H1 (cell line): ENCODE results near the gene PRSS21. TPM values are rescaled to one million over a fixed set of nuclear protein-coding genes. Genes with fewer than 3 reads are reported as not detected.

Experiments
- CTCF ChIA-PET: fragments of 300-600 bp; sonication (Branson Sonifier 250); formaldehyde crosslinking; loops from one replicate; lab custom pipeline; 2021; ENCODE audit not compliant: partially characterized antibody; lab: Charles Lee
- POLR2A ChIA-PET: fragments of 300-600 bp; sonication (Branson Sonifier 250); formaldehyde crosslinking; loops from one replicate; lab custom pipeline; 2021; ENCODE audit warnings: inconsistent platforms; ENCODE audit not compliant: partially characterized antibody; lab: Charles Lee
- DNase-seq, 2 experiments: peaks; one replicate each; pipeline versions ENCODE4 v3.0.0 to v3.0.0-alpha.2; 2010 to 2022; ENCODE audit warnings: low spot score in 2 of 2, low read depth in 1 of 2, mixed read lengths in 1 of 2
- FAIRE-seq: peaks from 2 replicates; lab custom pipeline; 2011; peaks lifted over from hg19 to GRCh38; lab: Jason Lieb, UNC
- H2AFZ ChIP-seq: 2 replicates; pipeline ENCODE4 v1.8.1; 2012; ENCODE audit warnings: low read length, inconsistent platforms
- H2AK5ac ChIP-seq: 2 replicates; pipeline ENCODE4 v1.6.1; 2013; ENCODE audit warnings: low read depth, low read length
- H2BK120ac ChIP-seq: replicated peaks from 2 replicates; pipeline ENCODE3; 2013; ENCODE audit warnings: low read depth, low read length, inconsistent platforms
- H2BK12ac ChIP-seq: 2 replicates; pipeline ENCODE4 v1.6.1; 2013; ENCODE audit warnings: low read depth, low read length
- H2BK15ac ChIP-seq: 2 replicates; pipeline ENCODE4 v1.6.1; 2013; ENCODE audit warnings: low read length
- H2BK20ac ChIP-seq: 2 replicates; pipeline ENCODE4 v1.6.1; 2013; ENCODE audit warnings: low read length
- H2BK5ac ChIP-seq: 2 replicates; pipeline ENCODE4 v1.6.1; 2013; ENCODE audit warnings: low read depth, low read length
- H3K14ac ChIP-seq: 2 replicates; pipeline ENCODE4 v1.6.1; 2013; ENCODE audit warnings: inconsistent platforms; ENCODE audit not compliant: insufficient read length
- H3K18ac ChIP-seq: 2 replicates; pipeline ENCODE4 v1.6.1; 2013; ENCODE audit warnings: low read length; ENCODE audit errors: extremely low read depth
- H3K23ac ChIP-seq: 2 replicates; pipeline ENCODE4 v1.6.1; 2013; ENCODE audit warnings: inconsistent platforms; ENCODE audit not compliant: insufficient read length
- H3K23me2 ChIP-seq: 2 replicates; pipeline ENCODE4 v1.6.1; 2013; ENCODE audit warnings: low read depth, low read length
- H3K27ac ChIP-seq: 2 replicates; pipeline ENCODE4 v1.6.1; 2011; ENCODE audit warnings: low read depth, low read length, inconsistent platforms
- H3K27me3 ChIP-seq, 4 experiments: replicated peaks in 1 of 4; 1 replicate in 1 of 4; 2 replicates in 3 of 4; pipeline versions ENCODE4 v1.6.1 to v1.8.1; 2011 to 2013; ENCODE audit warnings: low read length in 3 of 4, mild to moderate bottlenecking in 3 of 4, inconsistent platforms in 2 of 4, mixed read lengths in 2 of 4, moderate library complexity in 1 of 4; ENCODE audit not compliant: control insufficient read depth in 3 of 4, insufficient read depth in 3 of 4; ENCODE audit errors: extremely low read depth in 1 of 4
- H3K36me3 ChIP-seq, 4 experiments: 2 replicates each; pipeline versions ENCODE4 v1.6.1 to v1.8.1; 2011 to 2013; ENCODE audit warnings: mild to moderate bottlenecking in 4 of 4, low read length in 3 of 4, moderate library complexity in 2 of 4, control low read depth in 1 of 4, inconsistent platforms in 1 of 4; ENCODE audit not compliant: insufficient read depth in 4 of 4, control insufficient read depth in 2 of 4
- H3K4ac ChIP-seq: replicated peaks from 2 replicates; pipeline ENCODE3; 2013; ENCODE audit warnings: low read length, low read depth, mixed read lengths, inconsistent platforms; ENCODE audit not compliant: insufficient read length
- H3K4me1 ChIP-seq, 4 experiments: replicated peaks in 1 of 4; 1 replicate in 1 of 4; 2 replicates in 3 of 4; pipeline versions ENCODE4 v1.6.1 to v1.8.1; 2011 to 2013; ENCODE audit warnings: low read length in 3 of 4, inconsistent platforms in 2 of 4, mixed read lengths in 1 of 4; ENCODE audit not compliant: insufficient read depth in 4 of 4, control insufficient read depth in 3 of 4
- H3K4me2 ChIP-seq, 2 experiments: 2 replicates each; pipeline versions ENCODE4 v1.6.1 to v1.8.1; 2011 to 2013; ENCODE audit warnings: low read depth in 2 of 2, low read length in 2 of 2, control low read depth in 1 of 2, inconsistent platforms in 1 of 2, mild to moderate bottlenecking in 1 of 2; ENCODE audit not compliant: insufficient read depth in 1 of 2
- H3K4me3 ChIP-seq, 4 experiments: fragments of 200-600, 300-600 bp in 1 of 4; sonication (generic), shearing (Covaris generic), sonication (Bioruptor Twin) in 1 of 4; 2 replicates each; pipeline versions ENCODE4 v1.5.1 to v1.8.1; 2011 to 2016; ENCODE audit warnings: low read length in 4 of 4, low read depth in 3 of 4, control low read depth in 2 of 4, inconsistent platforms in 2 of 4, mild to moderate bottlenecking in 2 of 4, mixed read lengths in 1 of 4, moderate library complexity in 1 of 4; ENCODE audit not compliant: insufficient read depth in 2 of 4; ENCODE audit errors: extremely low read depth in 1 of 4
- H3K56ac ChIP-seq: replicated peaks from 2 replicates; pipeline ENCODE3; 2013; ENCODE audit warnings: low read depth, mild to moderate bottlenecking, mixed read lengths, low read length, inconsistent platforms; ENCODE audit not compliant: insufficient read length
- H3K79me1 ChIP-seq: 2 replicates; pipeline ENCODE4 v1.6.1; 2013; ENCODE audit warnings: low read depth, low read length, control low read depth
- H3K79me2 ChIP-seq, 2 experiments: 2 replicates each; pipeline versions ENCODE4 v1.6.1 to v1.8.1; 2012 to 2013; ENCODE audit warnings: low read length in 2 of 2, mild to moderate bottlenecking in 2 of 2, inconsistent platforms in 1 of 2; ENCODE audit not compliant: insufficient read depth in 2 of 2, control insufficient read depth in 1 of 2
- H3K9ac ChIP-seq, 4 experiments: replicated peaks in 1 of 4; 1 replicate in 1 of 4; 2 replicates in 3 of 4; pipeline versions ENCODE4 v1.6.1 to v1.8.1; 2011 to 2013; ENCODE audit warnings: low read depth in 3 of 4, low read length in 3 of 4, control low read depth in 2 of 4, mild to moderate bottlenecking in 2 of 4, moderate library complexity in 2 of 4, inconsistent platforms in 1 of 4; ENCODE audit errors: extremely low read depth in 1 of 4
- H3K9me3 ChIP-seq, 2 experiments: 2 replicates each; pipeline versions ENCODE4 v1.6.1 to v1.8.1; 2012 to 2013; ENCODE audit warnings: mild to moderate bottlenecking in 2 of 2, moderate library complexity in 2 of 2, control low read depth in 1 of 2, inconsistent platforms in 1 of 2, low read depth in 1 of 2, low read length in 1 of 2, mixed read lengths in 1 of 2; ENCODE audit not compliant: insufficient read depth in 2 of 2
- H4K20me1 ChIP-seq, 2 experiments: replicated peaks in 1 of 2; 2 replicates each; pipeline versions ENCODE3 to v1.8.1; 2011 to 2013; ENCODE audit warnings: inconsistent platforms in 2 of 2, low read length in 2 of 2, mild to moderate bottlenecking in 1 of 2; ENCODE audit not compliant: insufficient read depth in 2 of 2, control insufficient read depth in 1 of 2
- H4K5ac ChIP-seq: 2 replicates; pipeline ENCODE4 v1.6.1; 2013; ENCODE audit warnings: low read length, low read depth, mixed read lengths, inconsistent platforms; ENCODE audit not compliant: insufficient read length
- H4K8ac ChIP-seq: 2 replicates; pipeline ENCODE4 v1.8.0; 2013; ENCODE audit warnings: mild to moderate bottlenecking, moderate library complexity, low read length, inconsistent platforms; ENCODE audit not compliant: insufficient read depth; ENCODE audit errors: extremely low read depth
- H4K91ac ChIP-seq: replicated peaks from 2 replicates; pipeline ENCODE3; 2013; ENCODE audit warnings: low read length, mixed read lengths, inconsistent platforms; ENCODE audit not compliant: insufficient read length
- ASH2L ChIP-seq: fragments of 200-600, 300-600 bp; sonication (generic); IDR thresholded peaks from one replicate; pipeline ENCODE4 v1.7.1; 2017; ENCODE audit warnings: low read length
- FOSL1 ChIP-seq: IDR thresholded peaks from 2 replicates; pipeline ENCODE4 v1.6.1; 2011; ENCODE audit warnings: mild to moderate bottlenecking, low read depth, low read length, moderate library complexity; ENCODE audit not compliant: insufficient read depth
- KDM4A ChIP-seq: IDR thresholded peaks from one replicate; pipeline ENCODE4 v1.7.1; 2012; ENCODE audit warnings: low read depth, mild to moderate bottlenecking, moderate library complexity, low read length, inconsistent platforms; ENCODE audit not compliant: severe bottlenecking
- MAX ChIP-seq: IDR thresholded peaks from 2 replicates; pipeline ENCODE4 v1.6.1; 2012; ENCODE audit warnings: inconsistent platforms
- SIN3A ChIP-seq, 2 experiments: IDR thresholded peaks in 1 of 2; conservative IDR thresholded peaks in 1 of 2; 2 replicates each; pipeline ENCODE4 v1.6.1; 2011 to 2012; ENCODE audit warnings: low read length in 2 of 2, improper control_type of control experiment in 1 of 2, low read depth in 1 of 2, mild to moderate bottlenecking in 1 of 2
- whole genome bisulfite sequencing, 2 experiments: shearing (Covaris generic) in 1 of 2; methylation state at CpG; one replicate each; pipeline versions ENCODE4 v1.1.6 to v1.1.7; 2013 to 2015; ENCODE audit warnings: low lambda C conversion rate in 2 of 2, mixed read lengths in 2 of 2, inconsistent platforms in 1 of 2, low coverage in 1 of 2, missing lambda C conversion rate in 1 of 2; ENCODE audit not compliant: insufficient replicate concordance in 2 of 2, insufficient coverage in 1 of 2, insufficient read length in 1 of 2; ENCODE audit errors: extremely low coverage in 1 of 2, missing lambda C conversion rate in 1 of 2; 5-methylcytosine and 5-hydroxymethylcytosine counted together
- polyA plus RNA-seq, 7 experiments: library from polyadenylated mRNA; depleted of rRNA in 3 of 7; stranded (reverse) in 5 of 7; unstranded in 2 of 7; fragments of >200 nt in 5 of 7; fragments of 200-250 nt in 2 of 7; gene quantifications; 1 replicate in 5 of 7; 2 replicates in 1 of 7; 4 replicates in 1 of 7; pipeline versions ENCODE4 v1.2.1 to v1.2.3, GENCODE V29; 2011 to 2013; ENCODE audit warnings: missing spikeins in 2 of 7, mixed read lengths in 2 of 7
- total RNA-seq: library from RNA; stranded (reverse); fragmentation: NEBNext Ultra II Directional; extraction: Animal tissue kit (Norgen Biotek cat#: 25700); gene quantifications from 2 replicates; pipeline ENCODE4 v1.2.1, GENCODE V29; 2021

PRSS21 gene
- total and polyA plus RNA-seq, 2 of the 8 experiments (the other 6 are each of a cell fraction or from before 2014, with no cell fraction given): 0.76 to 1.0 TPM

- H2BK15ac ChIP-seq: no peak overlapping the region
- H4K5ac ChIP-seq: peak overlapping the region; percentile 73
- H3K9me3 ChIP-seq: no peaks in the 10 kb centered on the region
- peak overlapping the region; percentile 43 for H3K56ac ChIP-seq
- POLR2A ChIA-PET: interaction anchor here (0.8 to 9.5 kb wide), 18 partner anchors 8 to 129 kb away, joined by 3 to 180 read pairs (median 6); partner anchors contain the start of genes FLYWCH2 and SRRM2
- H2BK12ac ChIP-seq: no peak overlapping the region
- WGBS, 2 experiments: 3% methylated on average over 54 of the region's 72 CpGs; no CpG with 5 or more reads in 1 of the 2 experiments
- DNase-seq: no peak
- H3K4ac ChIP-seq: peak overlapping the region; percentile 48
- no peak overlapping the region for H3K23ac ChIP-seq
- H3K9ac ChIP-seq: peak overlapping the region; percentile 85 to 95 (median 89)
- peak overlapping the region; percentile 89 to 99 (median 94) for H3K4me3 ChIP-seq
- H4K8ac ChIP-seq: peak overlapping the region; percentile 87; the same call in 1 of the 2 replicates
- H2AK5ac ChIP-seq: no peak overlapping the region
- CTCF ChIA-PET: no interaction called here
- peaks cover 0 to 4% (median under 1%) of the 10 kb centered on the region in 4 experiments; a peak in 5 of 7 replicates for H3K4me1 ChIP-seq
- TF ChIP-seq MAX (peak; percentile 56), ASH2L (peak; percentile 27), SIN3A (conservative IDR thresholded peaks at IDR 0.05 in 1 of 2, IDR thresholded peaks at IDR 0.05 in 1 of 2; ENCODE audit: low read depth in 1 of 2, low read length in 2 of 2) (0 out of 4 replicates have a peak, but pooled peaks of 1 of the 2 experiments have one; percentile 7), KDM4A (peak; percentile 49), FOSL1 (no peak)
- H2BK120ac ChIP-seq: no peak overlapping the region
- H3K79me2 ChIP-seq: peaks cover 12 to 34% of the 10 kb centered on the region in 2 experiments
- H3K36me3 ChIP-seq: peaks cover 11 to 33% (median 16%) of the 10 kb centered on the region in 4 experiments; a peak in 5 of 8 replicates
- peak overlapping the region; percentile 77 for H3K27ac ChIP-seq
- no peak overlapping the region for H2AFZ ChIP-seq
- H3K79me1 ChIP-seq: peaks cover 10% of the 10 kb centered on the region; the same call in 1 of the 2 replicates
- H3K18ac ChIP-seq: peak overlapping the region; percentile 17; the same call in 1 of the 2 replicates
- H2BK5ac ChIP-seq: peak overlapping the region; percentile 81; the same call in 1 of the 2 replicates
- peaks cover 10% of the 10 kb centered on the region; the same call in 1 of the 2 replicates for H3K23me2 ChIP-seq
- peaks cover 11 to 17% of the 10 kb centered on the region in 2 experiments for H4K20me1 ChIP-seq
- no peak for FAIRE-seq
- no peaks in the 10 kb centered on the region; a peak in 1 of 7 replicates for H3K27me3 ChIP-seq
- H3K14ac ChIP-seq: no peak overlapping the region
- H3K4me2 ChIP-seq: peak overlapping the region; percentile 88
- H2BK20ac ChIP-seq: no peak overlapping the region
- H4K91ac ChIP-seq: peak overlapping the region; percentile 47
Measured at GRCh38 chr16:2776500-2777139, 40.4 kb upstream of the PRSS21 start.
